NCI-H345 (cell line): ENCODE measurements around the gene NOP14.
A peak's percentile ranks its signal among the peaks of the same experiment; 100 is the strongest.
"Not testable (repeated sequence)": the region's sequence is repeated elsewhere in the genome, so short reads cannot be mapped to it uniquely, and the experiment has no call there.

Source experiments
- DNase-seq: peaks from one replicate; lab custom pipeline; 2025; lab: John Stamatoyannopoulos, UW

Gene NOP14

GRCh38 chr4:2963175-2963965 is at the start of gene NOP14, which contains the start of gene GRK4:
Gene NOP14 (minus strand): TSS chr4:2963406. CDS start chr4:2963319, 87 bp downstream.
Gene GRK4 (plus strand): TSS chr4:2963571. CDS start chr4:2964071, 500 bp downstream.
- peak; percentile 95 for DNase-seq

- no peak for DNase-seq
Observed at GRCh38 chr4:3011456-3012220, 48.4 kb upstream of the NOP14 start.

GRCh38 chr4:3010998-3011397 is 47.8 kb upstream of the NOP14 start:
- DNase-seq: no peak

GRCh38 chr4:3010577-3010976 is 47.4 kb upstream of the NOP14 start:
- no peak for DNase-seq

GRCh38 chr4:3009422-3009821 is 46.2 kb upstream of the NOP14 start:
- peak; percentile 45 for DNase-seq

GRCh38 chr4:3007724-3008123 is 44.5 kb upstream of the NOP14 start:
- no peak for DNase-seq

- DNase-seq: no peak
Observed at GRCh38 chr4:2996415-2996814, 33.2 kb upstream of the NOP14 start.

- no peak for DNase-seq
Observed at GRCh38 chr4:2995546-2996265, 32.5 kb upstream of the NOP14 start.

- DNase-seq: no peak
Observed at GRCh38 chr4:2994917-2995316, 31.7 kb upstream of the NOP14 start.

- no peak for DNase-seq
Observed at GRCh38 chr4:2991243-2991642, 28.0 kb upstream of the NOP14 start.

- not testable (repeated sequence) for DNase-seq
Observed at GRCh38 chr4:2983715-2984114, 20.5 kb upstream of the NOP14 start.

GRCh38 chr4:2982012-2982411 is 18.8 kb upstream of the NOP14 start:
- DNase-seq: no peak

GRCh38 chr4:2981256-2981819 is 18.1 kb upstream of the NOP14 start:
- no peak for DNase-seq

- no peak for DNase-seq
Observed at GRCh38 chr4:2977211-2978088, 14.2 kb upstream of the NOP14 start.

- no peak for DNase-seq
Observed at GRCh38 chr4:2971275-2971674, 8.1 kb upstream of the NOP14 start.

GRCh38 chr4:2968381-2968780 is 5.2 kb upstream of the NOP14 start:
- no peak for DNase-seq

- DNase-seq: no peak
Observed at GRCh38 chr4:2965262-2965661, 2.1 kb upstream of the NOP14 start.

- DNase-seq: no peak
Observed at GRCh38 chr4:2964706-2965258, 1.6 kb upstream of the NOP14 start.

GRCh38 chr4:2963966-2964471 is 813 bp upstream of the NOP14 start:
- no peak for DNase-seq

GRCh38 chr4:2962614-2963174 is 512 bp downstream of the NOP14 start:
- DNase-seq: no peak
